Endodermal cell (in vitro differentiated cells): ENCODE results near the gene SERPINB10. TPM values are rescaled to one million over a fixed set of nuclear protein-coding genes. Genes with fewer than 3 reads are reported as not detected.

Source experiments
- DNase-seq: peaks from one replicate; pipeline ENCODE4 v3.0.0-alpha.2; 2017
- H3K27ac ChIP-seq: 2 replicates; pipeline ENCODE4 v1.5.1; 2013; ENCODE audit warnings: mild to moderate bottlenecking, low read depth, low read length, moderate library complexity
- H3K27me3 ChIP-seq: 2 replicates; pipeline ENCODE4 v1.6.1; 2013; ENCODE audit warnings: mild to moderate bottlenecking, low read length, moderate library complexity; ENCODE audit not compliant: insufficient read depth, control insufficient read depth, poor library complexity, severe bottlenecking
- H3K36me3 ChIP-seq: 2 replicates; pipeline ENCODE4 v1.7.0; 2013; ENCODE audit warnings: mild to moderate bottlenecking, low read length, moderate library complexity; ENCODE audit not compliant: control insufficient read depth, insufficient read depth
- H3K4me1 ChIP-seq: one replicate; pipeline ENCODE4 v1.7.0; 2013; ENCODE audit warnings: low read length; ENCODE audit not compliant: control insufficient read depth, insufficient read depth
- H3K4me3 ChIP-seq: 2 replicates; pipeline ENCODE4 v1.5.1; 2013; ENCODE audit warnings: mild to moderate bottlenecking, low read length, moderate library complexity
- H3K9ac ChIP-seq: 2 replicates; pipeline ENCODE4 v1.6.1; 2013; ENCODE audit warnings: mild to moderate bottlenecking, low read length, moderate library complexity; ENCODE audit not compliant: poor library complexity, severe bottlenecking; ENCODE audit errors: extremely low read depth
- H3K9me3 ChIP-seq: 2 replicates; pipeline ENCODE4 v1.6.1; 2013; ENCODE audit warnings: mild to moderate bottlenecking, low read length, moderate library complexity; ENCODE audit not compliant: control insufficient read depth
- H3K27ac Mint-ChIP-seq: 2 replicates; pipeline ENCODE4 v1.8.0; 2020; ENCODE audit warnings: mixed read lengths
- H3K27me3 Mint-ChIP-seq: 2 replicates; pipeline ENCODE4 v1.8.0; 2021; ENCODE audit warnings: mild to moderate bottlenecking, mixed read lengths; ENCODE audit not compliant: insufficient read depth
- H3K36me3 Mint-ChIP-seq: 2 replicates; pipeline ENCODE4 v1.8.0; 2020; ENCODE audit warnings: low read depth, mixed read lengths
- H3K4me1 Mint-ChIP-seq: 2 replicates; pipeline ENCODE4 v1.8.0; 2020; ENCODE audit warnings: mixed read lengths
- H3K4me3 Mint-ChIP-seq: 2 replicates; pipeline ENCODE4 v1.8.0; 2020; ENCODE audit warnings: mild to moderate bottlenecking, moderate library complexity, mixed read lengths
- H3K9me3 Mint-ChIP-seq: 2 replicates; pipeline ENCODE4 v1.8.0; 2020; ENCODE audit warnings: mild to moderate bottlenecking, mixed read lengths
- WGBS, 2 experiments: methylation state at CpG; one replicate each; pipeline versions ENCODE4 v1.1.5 to v1.1.7; 2013; ENCODE audit warnings: missing lambda C conversion rate in 2 of 2, mixed read lengths in 1 of 2; ENCODE audit not compliant: insufficient coverage in 1 of 2, insufficient read length in 1 of 2; 5-methylcytosine and 5-hydroxymethylcytosine counted together
- total RNA-seq, 2 donors: library from RNA; stranded (reverse); fragmentation: NEBNext Ultra II Directional in 1 of 2; extraction: Animal tissue kit (Norgen Biotek cat#: 25700) in 1 of 2; gene quantifications; 2 replicates in 1 of 2; 3 replicates in 1 of 2; pipeline ENCODE4 v1.2.1, GENCODE V29; 2021
- TF ChIP-seq, protein P1 (sequence below): fragments of 200-600 bp; sonication (generic); conservative IDR thresholded peaks from 2 replicates; pipeline ENCODE4 v1.5.0; 2021; ENCODE audit warnings: antibody characterized with exemption, mild to moderate bottlenecking

Gene SERPINB10
- total RNA-seq, 2 donors from 2014 or later: not detected

DNA sequence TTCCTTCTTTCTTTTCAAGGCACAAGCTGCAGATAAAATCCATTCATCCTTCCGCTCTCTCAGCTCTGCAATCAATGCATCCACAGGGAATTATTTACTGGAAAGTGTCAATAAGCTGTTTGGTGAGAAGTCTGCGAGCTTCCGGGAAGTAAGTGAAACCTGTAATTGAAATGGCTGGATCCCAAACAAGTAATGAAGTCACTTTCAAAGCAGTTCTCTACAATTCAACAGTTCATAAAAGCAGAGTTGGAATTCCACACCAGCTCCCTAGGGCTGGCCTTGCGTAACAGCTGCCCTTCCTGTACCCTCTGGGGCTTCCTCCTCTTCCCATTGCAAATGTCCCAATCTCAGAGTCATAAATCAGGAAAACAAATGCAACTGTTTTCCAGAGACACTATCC lies 10.7 kb upstream of the SERPINB10 start:
- TF ChIP-seq, protein P1, sequence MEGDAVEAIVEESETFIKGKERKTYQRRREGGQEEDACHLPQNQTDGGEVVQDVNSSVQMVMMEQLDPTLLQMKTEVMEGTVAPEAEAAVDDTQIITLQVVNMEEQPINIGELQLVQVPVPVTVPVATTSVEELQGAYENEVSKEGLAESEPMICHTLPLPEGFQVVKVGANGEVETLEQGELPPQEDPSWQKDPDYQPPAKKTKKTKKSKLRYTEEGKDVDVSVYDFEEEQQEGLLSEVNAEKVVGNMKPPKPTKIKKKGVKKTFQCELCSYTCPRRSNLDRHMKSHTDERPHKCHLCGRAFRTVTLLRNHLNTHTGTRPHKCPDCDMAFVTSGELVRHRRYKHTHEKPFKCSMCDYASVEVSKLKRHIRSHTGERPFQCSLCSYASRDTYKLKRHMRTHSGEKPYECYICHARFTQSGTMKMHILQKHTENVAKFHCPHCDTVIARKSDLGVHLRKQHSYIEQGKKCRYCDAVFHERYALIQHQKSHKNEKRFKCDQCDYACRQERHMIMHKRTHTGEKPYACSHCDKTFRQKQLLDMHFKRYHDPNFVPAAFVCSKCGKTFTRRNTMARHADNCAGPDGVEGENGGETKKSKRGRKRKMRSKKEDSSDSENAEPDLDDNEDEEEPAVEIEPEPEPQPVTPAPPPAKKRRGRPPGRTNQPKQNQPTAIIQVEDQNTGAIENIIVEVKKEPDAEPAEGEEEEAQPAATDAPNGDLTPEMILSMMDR: no peak
- H3K27ac Mint-ChIP-seq: no peak overlapping the region
- no peaks in the 10 kb centered on the region for H3K4me1 Mint-ChIP-seq
- H3K27me3 Mint-ChIP-seq: no peaks in the 10 kb centered on the region
- Histone ChIP-seq H3K9ac (no peak overlapping the region), H3K27ac (no peak overlapping the region), H3K4me1 (no peaks in the 10 kb centered on the region), H3K4me3 (no peak overlapping the region), H3K36me3 (no peaks in the 10 kb centered on the region), H3K27me3 (no peaks in the 10 kb centered on the region), H3K9me3 (no peaks in the 10 kb centered on the region)
- no peaks in the 10 kb centered on the region for H3K9me3 Mint-ChIP-seq
- H3K4me3 Mint-ChIP-seq: no peak overlapping the region
- H3K36me3 Mint-ChIP-seq: no peaks in the 10 kb centered on the region
- WGBS, 2 experiments: 91 to 100% methylated on average over 2 to 4 of the region's 4 CpGs
- no peak for DNase-seq

DNA sequence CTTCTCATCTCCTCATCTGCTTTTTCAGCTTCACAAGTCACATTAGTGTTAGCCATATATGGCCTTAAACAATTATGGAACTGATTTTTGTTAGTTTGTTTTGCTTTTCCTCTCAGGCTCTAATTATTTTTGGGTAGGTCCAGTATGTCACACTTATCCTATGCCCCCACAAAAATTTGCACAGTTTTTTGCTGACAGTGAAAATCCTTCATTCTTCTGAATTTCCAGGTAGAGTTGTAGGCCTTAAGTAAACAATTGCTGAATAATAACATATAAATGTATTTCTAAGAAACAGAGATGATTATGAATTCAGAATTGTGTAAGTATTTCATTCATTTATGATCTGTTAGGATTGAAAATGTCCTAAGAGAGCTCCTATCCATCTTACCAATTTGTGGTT lies 8.6 kb upstream of the SERPINB10 start:
- no peak overlapping the region for H3K4me3 Mint-ChIP-seq
- no peak overlapping the region for H3K9ac ChIP-seq
- no peaks in the 10 kb centered on the region for H3K27me3 ChIP-seq
- H3K27ac Mint-ChIP-seq: no peak overlapping the region
- no peaks in the 10 kb centered on the region for H3K36me3 ChIP-seq
- no peaks in the 10 kb centered on the region for H3K4me1 Mint-ChIP-seq
- DNase-seq: no peak
- H3K9me3 ChIP-seq: no peaks in the 10 kb centered on the region
- H3K27ac ChIP-seq: no peak overlapping the region
- no peaks in the 10 kb centered on the region for H3K9me3 Mint-ChIP-seq
- no peaks in the 10 kb centered on the region for H3K4me1 ChIP-seq
- no peaks in the 10 kb centered on the region for H3K36me3 Mint-ChIP-seq
- H3K4me3 ChIP-seq: no peak overlapping the region
- H3K27me3 Mint-ChIP-seq: no peaks in the 10 kb centered on the region
- TF ChIP-seq, protein P1: no peak

DNA sequence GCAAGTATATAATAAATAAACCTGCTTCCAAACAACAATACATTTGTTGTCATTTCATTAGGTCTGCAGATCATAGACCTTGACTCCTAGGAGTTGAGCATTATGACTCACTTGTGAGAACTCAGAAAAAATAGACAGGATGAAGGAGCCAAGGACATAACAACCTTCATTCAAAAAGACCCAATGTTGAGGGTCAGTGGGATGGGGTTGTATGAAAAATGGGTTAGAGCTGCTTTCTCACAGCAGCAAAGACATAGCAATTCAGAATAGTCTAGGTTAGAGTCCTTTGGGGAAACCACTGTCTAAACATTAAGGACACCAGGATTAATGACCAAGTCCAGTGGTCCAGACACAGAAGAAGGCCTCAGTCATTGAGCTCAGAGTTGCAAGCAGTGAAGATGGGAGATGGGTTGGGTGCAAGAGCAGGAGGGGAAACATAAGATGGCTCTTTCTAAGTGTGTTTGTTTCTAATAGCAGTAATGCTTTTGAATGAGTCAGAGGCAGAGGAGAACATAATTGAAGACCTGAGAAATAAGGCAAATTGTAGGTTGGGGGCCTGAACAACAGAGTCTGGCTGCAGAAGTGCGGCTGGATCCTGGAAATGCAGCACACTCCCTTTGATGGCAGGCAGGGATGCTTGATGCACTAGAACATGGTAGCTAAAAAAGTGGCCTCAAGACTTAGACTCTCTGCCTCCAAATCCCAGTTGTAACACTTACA lies 3.7 kb upstream of the SERPINB10 start:
- no peaks in the 10 kb centered on the region for H3K4me1 Mint-ChIP-seq
- no peak overlapping the region for H3K4me3 Mint-ChIP-seq
- H3K27ac Mint-ChIP-seq: no peak overlapping the region
- Histone ChIP-seq H3K27ac (no peak overlapping the region), H3K9ac (no peak overlapping the region), H3K27me3 (no peaks in the 10 kb centered on the region), H3K4me1 (no peaks in the 10 kb centered on the region), H3K4me3 (no peak overlapping the region), H3K36me3 (no peaks in the 10 kb centered on the region), H3K9me3 (no peaks in the 10 kb centered on the region)
- H3K9me3 Mint-ChIP-seq: no peaks in the 10 kb centered on the region
- TF ChIP-seq, protein P1: no peak
- no peaks in the 10 kb centered on the region for H3K36me3 Mint-ChIP-seq
- 90 to 91% methylated on average over 1 of the region's 1 CpG for WGBS, 2 experiments
- no peak for DNase-seq
- H3K27me3 Mint-ChIP-seq: no peaks in the 10 kb centered on the region
